ENCODE data around the gene AEN.
A peak's percentile ranks its signal among the peaks of the same experiment; 100 is the strongest.

AEN gene

DNA sequence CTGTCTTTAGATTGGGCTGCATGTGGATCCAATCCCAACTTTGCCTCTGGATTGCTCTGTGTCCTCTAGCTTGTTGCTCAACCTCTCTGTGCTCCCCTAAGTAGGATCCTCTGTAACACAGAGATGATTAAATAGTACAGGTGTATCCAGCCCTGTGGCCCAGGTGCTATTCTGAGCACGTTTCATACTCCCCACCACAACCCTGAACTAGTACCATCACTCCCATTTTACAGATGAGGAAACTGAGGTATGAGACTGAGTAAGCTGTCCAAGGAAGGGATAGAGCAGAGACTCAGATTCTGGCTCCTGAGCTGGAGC lies 24.9 kb downstream of the AEN start:
- no peak for DNase-seq (ENCODE audit: low read depth)
- no peak overlapping the region for H3K4me3 ChIP-seq (ENCODE audit: low read length)
- TF ChIP-seq, protein P1, sequence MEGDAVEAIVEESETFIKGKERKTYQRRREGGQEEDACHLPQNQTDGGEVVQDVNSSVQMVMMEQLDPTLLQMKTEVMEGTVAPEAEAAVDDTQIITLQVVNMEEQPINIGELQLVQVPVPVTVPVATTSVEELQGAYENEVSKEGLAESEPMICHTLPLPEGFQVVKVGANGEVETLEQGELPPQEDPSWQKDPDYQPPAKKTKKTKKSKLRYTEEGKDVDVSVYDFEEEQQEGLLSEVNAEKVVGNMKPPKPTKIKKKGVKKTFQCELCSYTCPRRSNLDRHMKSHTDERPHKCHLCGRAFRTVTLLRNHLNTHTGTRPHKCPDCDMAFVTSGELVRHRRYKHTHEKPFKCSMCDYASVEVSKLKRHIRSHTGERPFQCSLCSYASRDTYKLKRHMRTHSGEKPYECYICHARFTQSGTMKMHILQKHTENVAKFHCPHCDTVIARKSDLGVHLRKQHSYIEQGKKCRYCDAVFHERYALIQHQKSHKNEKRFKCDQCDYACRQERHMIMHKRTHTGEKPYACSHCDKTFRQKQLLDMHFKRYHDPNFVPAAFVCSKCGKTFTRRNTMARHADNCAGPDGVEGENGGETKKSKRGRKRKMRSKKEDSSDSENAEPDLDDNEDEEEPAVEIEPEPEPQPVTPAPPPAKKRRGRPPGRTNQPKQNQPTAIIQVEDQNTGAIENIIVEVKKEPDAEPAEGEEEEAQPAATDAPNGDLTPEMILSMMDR (conservative IDR thresholded peaks at IDR 0.05; ENCODE audit: low read length), result no peak

DNA sequence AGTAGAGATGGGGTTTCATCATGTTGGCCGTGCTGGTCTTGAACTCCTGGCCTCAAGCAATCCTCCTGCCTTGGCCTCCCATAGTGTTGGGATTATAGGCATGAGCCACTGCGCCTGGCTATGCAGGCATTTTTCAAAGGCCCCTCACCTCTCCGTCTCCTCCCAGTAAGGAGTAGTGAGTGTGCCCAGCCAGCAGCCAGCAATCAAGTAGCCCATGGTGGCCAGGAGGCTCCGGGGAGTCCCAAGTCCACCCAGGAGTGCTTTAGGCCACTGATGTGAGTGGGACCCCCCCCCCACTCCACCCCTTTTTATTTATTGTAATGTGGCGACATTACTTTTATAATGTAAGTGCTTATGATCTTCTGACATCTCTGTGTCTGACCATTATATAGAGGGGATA lies 25.8 kb downstream of the AEN start:
- DNase-seq (ENCODE audit: low read depth), result no peak
- TF ChIP-seq, protein P1 (conservative IDR thresholded peaks at IDR 0.05; ENCODE audit: low read length), result no peak
- no peak overlapping the region for H3K4me3 ChIP-seq (ENCODE audit: low read length)

DNA sequence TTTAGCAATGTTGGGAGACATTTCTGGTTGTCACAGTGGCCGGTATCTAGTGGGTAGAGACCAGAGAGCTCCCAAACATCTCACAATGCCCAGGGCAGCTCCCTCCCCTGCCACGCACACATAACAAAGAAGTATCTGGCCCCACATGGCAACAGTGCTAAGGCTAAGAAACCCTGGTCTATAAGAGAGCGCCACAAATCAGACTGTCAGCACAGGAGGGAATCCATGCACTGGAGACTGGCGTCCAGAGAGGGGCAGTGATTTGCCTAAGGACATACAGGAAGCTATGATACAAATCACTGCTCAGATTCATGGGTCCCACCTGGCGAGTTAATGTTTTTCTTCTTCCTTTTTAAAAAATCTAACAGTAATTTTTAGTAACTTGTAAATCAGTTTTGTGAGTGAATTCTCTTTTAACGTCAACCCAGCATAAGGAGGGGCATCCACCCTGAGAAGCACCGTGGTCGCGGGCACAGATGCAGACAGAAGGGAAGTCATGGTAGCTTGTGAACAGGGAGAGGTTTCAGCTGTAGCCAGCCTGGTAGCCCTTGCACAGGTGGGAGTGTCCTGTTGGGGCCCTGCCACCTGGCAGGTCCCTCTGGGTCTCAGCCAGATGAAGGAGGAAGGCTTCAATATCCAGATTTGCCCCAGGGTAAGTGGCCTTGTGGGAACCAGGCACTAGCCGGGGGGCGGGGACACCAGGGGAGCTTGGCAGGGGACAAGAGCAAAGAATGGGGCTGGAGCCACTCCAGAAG lies 26.4 kb downstream of the AEN start:
- TF ChIP-seq, protein P1 (conservative IDR thresholded peaks at IDR 0.05; ENCODE audit: low read length), result no peak
- no peak for DNase-seq (ENCODE audit: low read depth)

DNA sequence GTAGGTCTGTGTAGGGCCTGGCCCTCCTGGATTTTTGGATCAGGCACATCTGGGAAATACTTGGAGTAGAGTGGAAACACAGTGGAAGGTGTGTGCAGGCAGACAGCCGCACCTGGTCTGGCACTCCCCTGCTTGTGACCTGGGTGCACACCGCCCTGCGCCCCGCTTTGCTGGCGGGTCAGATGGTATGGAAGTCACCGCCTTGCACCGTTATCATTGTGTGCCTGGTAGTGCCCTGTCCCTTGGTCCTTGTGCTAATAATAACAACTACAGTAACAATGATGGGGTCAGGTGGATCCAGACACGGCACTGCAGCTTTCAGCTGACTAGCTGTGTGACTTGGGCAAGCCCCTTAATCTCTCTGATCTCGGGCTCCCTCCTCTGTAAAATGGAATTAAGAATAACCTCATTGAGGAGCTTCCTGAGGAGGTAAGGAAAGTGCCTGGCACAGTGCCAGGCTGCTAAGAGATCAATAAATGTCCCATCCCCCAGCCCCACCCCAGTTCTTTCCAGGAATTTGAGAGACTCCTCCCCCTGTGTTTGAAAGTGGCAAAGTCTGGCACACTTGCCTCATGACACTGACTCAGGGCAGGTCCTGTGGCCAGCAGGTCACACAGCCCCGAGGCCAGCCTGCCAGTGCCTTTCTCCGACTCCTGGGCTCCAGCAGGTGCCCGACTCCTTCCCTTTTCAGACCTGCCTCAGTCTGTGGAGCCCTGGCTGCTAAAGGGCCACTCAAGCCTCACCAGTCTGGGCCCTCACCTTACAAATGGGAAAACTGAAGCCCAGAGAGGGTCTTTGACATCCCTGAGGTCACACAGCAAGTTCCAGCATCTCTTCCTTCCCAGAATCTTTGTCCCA lies 27.4 kb downstream of the AEN start:
- TF ChIP-seq, protein P1 (conservative IDR thresholded peaks at IDR 0.05; ENCODE audit: low read length), result no peak
- H3K4me3 ChIP-seq (ENCODE audit: low read length), result no peak overlapping the region
- peak; percentile 16 for DNase-seq (ENCODE audit: low read depth)

More for the DNA sequence above, 26.4 kb downstream of the AEN start:
- H3K4me3 ChIP-seq (ENCODE audit: low read length), result no peak overlapping the region

DNA sequence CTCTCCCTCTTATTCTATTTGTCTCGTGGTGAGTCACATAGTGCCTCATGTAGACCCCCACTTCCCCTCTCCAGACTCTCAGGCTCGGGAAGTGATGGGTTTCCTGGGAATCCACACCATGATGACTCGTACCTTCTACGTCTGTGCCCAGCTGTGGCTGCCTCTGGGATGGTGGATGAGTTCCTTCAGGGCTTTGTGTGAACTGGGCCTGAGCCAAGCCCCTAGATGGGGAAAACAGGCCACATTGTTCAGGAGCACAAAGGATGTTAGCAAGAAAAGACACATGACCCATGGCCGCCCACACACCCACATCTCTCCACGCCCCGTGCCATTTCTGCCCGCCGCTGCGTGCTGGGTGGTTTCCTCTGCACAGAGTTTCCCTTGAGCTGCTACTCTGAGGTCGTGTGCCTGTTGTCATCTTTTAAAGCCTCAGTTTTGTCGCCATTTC lies 28.2 kb downstream of the AEN start:
- DNase-seq (ENCODE audit: low read depth), result peak; percentile 87
- H3K4me3 ChIP-seq (ENCODE audit: low read length), result no peak overlapping the region
- TF ChIP-seq, protein P1 (conservative IDR thresholded peaks at IDR 0.05; ENCODE audit: low read length), result no peak

DNA sequence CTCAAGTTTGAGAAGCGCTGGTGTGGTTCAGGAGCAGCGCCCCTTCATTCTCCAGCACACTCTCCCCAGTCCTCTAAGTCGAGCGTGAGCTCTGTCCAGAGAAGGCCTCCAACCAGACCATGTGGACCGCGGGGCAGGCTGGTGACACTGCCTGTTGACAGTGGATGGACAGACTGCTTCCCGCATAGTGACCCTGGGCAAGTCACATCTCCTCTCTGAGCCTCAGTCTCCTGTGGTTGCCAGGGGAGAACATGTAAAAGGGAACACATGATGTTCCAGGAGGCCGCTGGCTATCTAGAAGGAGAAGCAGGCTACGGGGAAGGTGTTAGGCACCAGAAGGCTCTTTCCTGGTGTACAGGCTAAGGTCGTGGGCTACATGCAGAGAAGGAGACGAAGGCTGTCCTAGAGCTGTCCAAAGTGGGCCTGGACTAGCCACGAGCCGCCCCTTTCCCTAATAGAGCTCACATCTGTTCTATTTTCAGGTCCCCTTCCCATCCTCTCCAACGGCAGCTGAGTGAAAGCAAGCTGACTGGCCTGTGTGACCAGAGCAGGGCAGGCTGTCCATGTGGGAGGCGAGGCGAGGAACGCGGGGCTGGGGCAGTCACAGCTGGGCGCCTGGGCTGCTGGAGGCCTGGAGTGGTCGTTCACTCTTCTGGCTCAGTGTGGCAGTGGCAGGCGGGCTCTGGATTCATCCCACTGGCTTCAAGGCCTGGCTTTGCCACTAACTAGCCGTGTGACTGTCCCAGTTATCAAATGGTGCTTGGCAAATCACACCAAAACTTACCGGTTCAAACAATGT lies 28.8 kb downstream of the AEN start:
- TF ChIP-seq, protein P1 (conservative IDR thresholded peaks at IDR 0.05; ENCODE audit: low read length), result no peak
- no peak overlapping the region for H3K4me3 ChIP-seq (ENCODE audit: low read length)
- DNase-seq (ENCODE audit: low read depth), result no peak
